SK-N-SH (cell line): ENCODE results near the gene PLA2G2C. TPM values are rescaled to one million over a fixed set of nuclear protein-coding genes. Genes with fewer than 3 reads are reported as not detected.

Experiments
- CTCF ChIA-PET: fragments of 300-600, 350-600 bp; formaldehyde crosslinking; extraction: SDS; loops from one replicate; lab custom pipeline; 2021; lab: Yijun Ruan, JAX
- POLR2A ChIA-PET: fragments of 350-600 bp; sonication (Branson Sonifier 250); formaldehyde crosslinking; extraction: SDS; loops from one replicate; lab custom pipeline; 2020; ENCODE audit warnings: antibody characterized with exemption, inconsistent platforms; lab: Yijun Ruan, JAX
- DNase-seq: peaks from one replicate; pipeline ENCODE4 v3.0.0; 2012
- H2AFZ ChIP-seq: fragments of 200-600 bp; sonication (generic); 2 replicates; pipeline ENCODE4 v1.8.1; 2016; ENCODE audit warnings: antibody characterized with exemption, mild to moderate bottlenecking, low read depth
- H3F3A ChIP-seq: fragments of 200-600 bp; sonication (generic); replicated peaks from 2 replicates; pipeline ENCODE3; 2016; ENCODE audit warnings: antibody characterized with exemption, mild to moderate bottlenecking; ENCODE audit not compliant: insufficient read depth
- H3K27ac ChIP-seq, 2 experiments: fragments of 200-500 bp in 1 of 2; fragments of 200-600 bp in 1 of 2; sonication (Bioruptor generic) in 1 of 2; sonication (generic), shearing (Covaris generic) in 1 of 2; 2 replicates each; pipeline versions ENCODE4 v1.5.1 to v1.6.1; 2014 to 2016; ENCODE audit warnings: low read depth in 2 of 2, inconsistent platforms in 1 of 2, low read length in 1 of 2, mild to moderate bottlenecking in 1 of 2, mixed read lengths in 1 of 2
- H3K27me3 ChIP-seq: fragments of 200-600 bp; sonication (generic), shearing (Covaris generic); 2 replicates; pipeline ENCODE4 v1.6.1; 2016; ENCODE audit warnings: mixed run types; ENCODE audit not compliant: insufficient read depth
- H3K36me3 ChIP-seq, 2 experiments: fragments of 200-500 bp in 1 of 2; fragments of 200-600 bp in 1 of 2; sonication (Bioruptor generic) in 1 of 2; sonication (generic) in 1 of 2; replicated peaks in 1 of 2; 2 replicates each; pipeline versions ENCODE3 to v1.5.1; 2014 to 2016; ENCODE audit warnings: low read length in 1 of 2, mild to moderate bottlenecking in 1 of 2; ENCODE audit not compliant: insufficient read depth in 2 of 2, control insufficient read depth in 1 of 2
- H3K4me1 ChIP-seq, 2 experiments: fragments of 200-500 bp in 1 of 2; fragments of 200-600 bp in 1 of 2; sonication (Bioruptor generic) in 1 of 2; sonication (generic), shearing (Covaris generic) in 1 of 2; 2 replicates each; pipeline versions ENCODE4 v1.5.1 to v1.6.1; 2014 to 2016; ENCODE audit warnings: low read depth in 1 of 2, low read length in 1 of 2, mixed run types in 1 of 2; ENCODE audit not compliant: insufficient read depth in 2 of 2, control insufficient read depth in 1 of 2
- H3K4me2 ChIP-seq: fragments of 200-600 bp; sonication (generic), shearing (Covaris generic); 2 replicates; pipeline ENCODE4 v1.6.1; 2017; ENCODE audit warnings: mixed run types
- H3K4me3 ChIP-seq, 2 experiments: fragments of 200-500 bp in 1 of 2; fragments of 200-600 bp in 1 of 2; sonication (Bioruptor generic) in 1 of 2; sonication (generic), shearing (Covaris generic) in 1 of 2; 2 replicates each; pipeline versions ENCODE4 v1.5.1 to v1.8.1; 2014 to 2016; ENCODE audit warnings: low read depth in 2 of 2, inconsistent platforms in 1 of 2, low read length in 1 of 2, mild to moderate bottlenecking in 1 of 2, mixed read lengths in 1 of 2, moderate library complexity in 1 of 2
- H3K79me2 ChIP-seq: fragments of 200-600 bp; sonication (generic); 2 replicates; pipeline ENCODE4 v1.8.1; 2017; ENCODE audit warnings: mild to moderate bottlenecking; ENCODE audit not compliant: insufficient read depth
- H3K9ac ChIP-seq: fragments of 200-600 bp; sonication (generic); 2 replicates; pipeline ENCODE4 v1.6.1; 2017; ENCODE audit warnings: mixed run types
- H3K9me2 ChIP-seq: fragments of 200-600 bp; sonication (generic); 2 replicates; pipeline ENCODE4 v1.6.1; 2017; ENCODE audit warnings: mixed run types
- H3K9me3 ChIP-seq: fragments of 200-600 bp; sonication (generic); 2 replicates; pipeline ENCODE4 v1.6.1; 2017; ENCODE audit warnings: mixed run types, mild to moderate bottlenecking, moderate library complexity
- H4K20me1 ChIP-seq: fragments of 200-600 bp; sonication (generic); 2 replicates; pipeline ENCODE4 v1.6.1; 2017; ENCODE audit warnings: mild to moderate bottlenecking, mixed run types; ENCODE audit not compliant: insufficient read depth
- EP300 ChIP-seq, 2 experiments: IDR thresholded peaks; 2 replicates each; pipeline versions ENCODE4 v1.4.0 to v1.6.1; 2012; ENCODE audit warnings: borderline replicate concordance in 1 of 2, low read depth in 1 of 2, low read length in 1 of 2
- EZH2phosphoT487 ChIP-seq: fragments of 200-600 bp; sonication (generic); IDR thresholded peaks from 2 replicates; pipeline ENCODE4 v1.6.1; 2017; ENCODE audit warnings: low read depth, mixed run types, mild to moderate bottlenecking, antibody characterized with exemption, moderate library complexity, borderline replicate concordance
- FOXJ3 ChIP-seq: sonication (generic); formaldehyde crosslinking; IDR thresholded peaks from 2 replicates; pipeline ENCODE4 v1.5.1; 2020; ENCODE audit warnings: mild to moderate bottlenecking, missing genetic modification reagents
- GATA2 ChIP-seq: sonication (generic); formaldehyde crosslinking; IDR thresholded peaks from 2 replicates; pipeline ENCODE4 v1.5.0; 2020; ENCODE audit warnings: mild to moderate bottlenecking, missing genetic modification reagents
- JUND ChIP-seq: IDR thresholded peaks from 2 replicates; pipeline ENCODE4 v1.4.0; 2012
- MXI1 ChIP-seq: IDR thresholded peaks from 2 replicates; pipeline ENCODE4 v1.6.1; 2012; ENCODE audit warnings: mild to moderate bottlenecking, low read depth, low read length, improper control_type of control experiment
- NFIC ChIP-seq: IDR thresholded peaks from 2 replicates; pipeline ENCODE4 v1.4.0; 2012; ENCODE audit warnings: borderline replicate concordance
- NRF1 ChIP-seq: IDR thresholded peaks from 2 replicates; pipeline ENCODE4 v1.6.1; 2012; ENCODE audit warnings: low read depth, mild to moderate bottlenecking, low read length
- RAD21 ChIP-seq: IDR thresholded peaks from 2 replicates; pipeline ENCODE4 v1.6.1; 2012; ENCODE audit warnings: mild to moderate bottlenecking, low read length
- RCOR1 ChIP-seq: fragments of 150-350 bp; IDR thresholded peaks from 2 replicates; pipeline ENCODE4 v1.6.1; 2017; ENCODE audit warnings: antibody characterized with exemption, low read length
- RFX5 ChIP-seq: IDR thresholded peaks from 2 replicates; pipeline ENCODE4 v1.6.1; 2012; ENCODE audit warnings: mild to moderate bottlenecking, improper control_type of control experiment, low read length
- RXRA ChIP-seq: IDR thresholded peaks from 2 replicates; pipeline ENCODE4 v1.4.0; 2012; ENCODE audit warnings: low read depth, mild to moderate bottlenecking, borderline replicate concordance
- SMC3 ChIP-seq: IDR thresholded peaks from 2 replicates; pipeline ENCODE4 v1.6.1; 2012; ENCODE audit warnings: low read depth, low read length, improper control_type of control experiment
- TAF1 ChIP-seq: IDR thresholded peaks from 2 replicates; pipeline ENCODE4 v1.6.1; 2012; ENCODE audit warnings: low read depth, mild to moderate bottlenecking, low read length, moderate library complexity, borderline replicate concordance
- YY1 ChIP-seq: IDR thresholded peaks from 2 replicates; pipeline ENCODE4 v1.4.0; 2012; ENCODE audit warnings: low read depth, mild to moderate bottlenecking
- WGBS: methylation state at CpG from one replicate; pipeline ENCODE4 v1.1.6; 2017; ENCODE audit warnings: low lambda C conversion rate; 5-methylcytosine and 5-hydroxymethylcytosine counted together
- polyA plus RNA-seq, 3 experiments: library from polyadenylated mRNA; depleted of rRNA; stranded (reverse); fragments of >200 nt; gene quantifications; 2 replicates each; pipeline ENCODE4 v1.2.3, GENCODE V29; 2012
- TF ChIP-seq, protein P1 (sequence below): IDR thresholded peaks from 2 replicates; pipeline ENCODE4 v1.6.1; 2012; ENCODE audit warnings: mild to moderate bottlenecking, low read depth, low read length, moderate library complexity
- TF ChIP-seq, protein P2 (sequence below): fragments of 150-350 bp; IDR thresholded peaks from 2 replicates; pipeline ENCODE4 v1.6.1; 2016; ENCODE audit warnings: mild to moderate bottlenecking, low read depth, low read length
- TF ChIP-seq, protein P3 (sequence below): IDR thresholded peaks from 2 replicates; pipeline ENCODE4 v1.4.0; 2012; ENCODE audit warnings: low read depth, borderline replicate concordance

The PLA2G2C gene
- polyA plus RNA-seq, 1 of the 3 experiments (the other 2 are of a cell fraction): not detected

DNA sequence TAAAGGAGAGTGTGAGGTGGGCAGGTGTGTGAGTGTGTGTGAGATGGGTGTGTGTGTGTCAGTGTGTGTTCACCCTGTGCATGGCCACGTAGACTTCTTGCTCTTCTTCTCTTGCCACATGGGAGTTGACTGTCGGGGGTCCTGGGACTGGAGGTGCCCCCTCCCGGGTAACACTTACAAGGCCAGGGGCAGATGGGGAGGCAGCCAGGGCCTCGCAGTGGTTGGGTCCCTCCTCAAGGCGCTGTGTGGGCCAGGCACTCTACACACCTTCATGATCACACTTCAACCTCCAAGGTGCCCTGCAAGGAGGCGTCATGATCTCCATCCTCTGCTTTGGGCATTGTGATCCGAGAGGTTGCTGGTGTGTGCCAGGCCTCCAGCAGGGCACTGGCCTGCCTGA is 44.9 kb downstream of the PLA2G2C start (continued):
- TF ChIP-seq TAF1 (no peak), RAD21 (no peak)

DNA sequence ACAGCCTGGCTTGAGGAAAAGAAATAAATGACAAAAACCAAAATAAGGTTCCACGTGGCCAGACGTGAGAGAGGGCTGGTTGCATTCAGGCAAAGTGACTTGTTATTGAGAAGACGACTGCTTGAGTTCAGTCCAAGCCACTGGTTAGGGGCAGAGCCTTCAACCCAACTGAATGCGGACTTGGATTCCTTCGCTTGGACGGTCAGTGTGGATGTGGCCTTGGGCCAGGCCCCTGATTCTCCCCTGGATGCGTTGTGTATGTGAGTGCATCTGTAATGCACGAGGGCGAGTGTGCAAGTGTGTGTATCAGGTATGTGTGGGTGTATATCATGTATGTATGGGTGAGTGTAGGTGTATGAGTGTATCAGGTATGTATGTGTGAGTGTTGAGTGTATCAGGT is 45.3 kb downstream of the PLA2G2C start:
- no peaks in the 10 kb centered on the region for H4K20me1 ChIP-seq
- TF ChIP-seq RXRA (no peak), YY1 (no peak), EZH2phosphoT487 (no peak), NRF1 (no peak), SMC3 (no peak), JUND (no peak), RFX5 (no peak), EP300 (IDR thresholded peaks at IDR 0.05; ENCODE audit: borderline replicate concordance in 1 of 2, low read depth in 1 of 2, low read length in 1 of 2) (no peak), RCOR1 (no peak), MXI1 (no peak), GATA2 (CRISPR knock-in tag) (no peak), NFIC (no peak), RAD21 (no peak), FOXJ3 (CRISPR knock-in tag) (no peak)
- TF ChIP-seq, protein P1, sequence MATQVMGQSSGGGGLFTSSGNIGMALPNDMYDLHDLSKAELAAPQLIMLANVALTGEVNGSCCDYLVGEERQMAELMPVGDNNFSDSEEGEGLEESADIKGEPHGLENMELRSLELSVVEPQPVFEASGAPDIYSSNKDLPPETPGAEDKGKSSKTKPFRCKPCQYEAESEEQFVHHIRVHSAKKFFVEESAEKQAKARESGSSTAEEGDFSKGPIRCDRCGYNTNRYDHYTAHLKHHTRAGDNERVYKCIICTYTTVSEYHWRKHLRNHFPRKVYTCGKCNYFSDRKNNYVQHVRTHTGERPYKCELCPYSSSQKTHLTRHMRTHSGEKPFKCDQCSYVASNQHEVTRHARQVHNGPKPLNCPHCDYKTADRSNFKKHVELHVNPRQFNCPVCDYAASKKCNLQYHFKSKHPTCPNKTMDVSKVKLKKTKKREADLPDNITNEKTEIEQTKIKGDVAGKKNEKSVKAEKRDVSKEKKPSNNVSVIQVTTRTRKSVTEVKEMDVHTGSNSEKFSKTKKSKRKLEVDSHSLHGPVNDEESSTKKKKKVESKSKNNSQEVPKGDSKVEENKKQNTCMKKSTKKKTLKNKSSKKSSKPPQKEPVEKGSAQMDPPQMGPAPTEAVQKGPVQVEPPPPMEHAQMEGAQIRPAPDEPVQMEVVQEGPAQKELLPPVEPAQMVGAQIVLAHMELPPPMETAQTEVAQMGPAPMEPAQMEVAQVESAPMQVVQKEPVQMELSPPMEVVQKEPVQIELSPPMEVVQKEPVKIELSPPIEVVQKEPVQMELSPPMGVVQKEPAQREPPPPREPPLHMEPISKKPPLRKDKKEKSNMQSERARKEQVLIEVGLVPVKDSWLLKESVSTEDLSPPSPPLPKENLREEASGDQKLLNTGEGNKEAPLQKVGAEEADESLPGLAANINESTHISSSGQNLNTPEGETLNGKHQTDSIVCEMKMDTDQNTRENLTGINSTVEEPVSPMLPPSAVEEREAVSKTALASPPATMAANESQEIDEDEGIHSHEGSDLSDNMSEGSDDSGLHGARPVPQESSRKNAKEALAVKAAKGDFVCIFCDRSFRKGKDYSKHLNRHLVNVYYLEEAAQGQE: no peak
- TF ChIP-seq, protein P2, sequence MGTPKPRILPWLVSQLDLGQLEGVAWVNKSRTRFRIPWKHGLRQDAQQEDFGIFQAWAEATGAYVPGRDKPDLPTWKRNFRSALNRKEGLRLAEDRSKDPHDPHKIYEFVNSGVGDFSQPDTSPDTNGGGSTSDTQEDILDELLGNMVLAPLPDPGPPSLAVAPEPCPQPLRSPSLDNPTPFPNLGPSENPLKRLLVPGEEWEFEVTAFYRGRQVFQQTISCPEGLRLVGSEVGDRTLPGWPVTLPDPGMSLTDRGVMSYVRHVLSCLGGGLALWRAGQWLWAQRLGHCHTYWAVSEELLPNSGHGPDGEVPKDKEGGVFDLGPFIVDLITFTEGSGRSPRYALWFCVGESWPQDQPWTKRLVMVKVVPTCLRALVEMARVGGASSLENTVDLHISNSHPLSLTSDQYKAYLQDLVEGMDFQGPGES: no peak
- TF ChIP-seq, protein P3, sequence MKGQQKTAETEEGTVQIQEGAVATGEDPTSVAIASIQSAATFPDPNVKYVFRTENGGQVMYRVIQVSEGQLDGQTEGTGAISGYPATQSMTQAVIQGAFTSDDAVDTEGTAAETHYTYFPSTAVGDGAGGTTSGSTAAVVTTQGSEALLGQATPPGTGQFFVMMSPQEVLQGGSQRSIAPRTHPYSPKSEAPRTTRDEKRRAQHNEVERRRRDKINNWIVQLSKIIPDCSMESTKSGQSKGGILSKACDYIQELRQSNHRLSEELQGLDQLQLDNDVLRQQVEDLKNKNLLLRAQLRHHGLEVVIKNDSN: no peak
- POLR2A ChIA-PET: no interaction called here
- H3K27me3 ChIP-seq: no peaks in the 10 kb centered on the region; the same call in 1 of the 2 replicates
- H3K9ac ChIP-seq: no peak overlapping the region
- no peak for DNase-seq
- no peaks in the 10 kb centered on the region for H3F3A ChIP-seq
- no peaks in the 10 kb centered on the region for H3K4me1 ChIP-seq
- H3K9me3 ChIP-seq: no peaks in the 10 kb centered on the region
- H3K79me2 ChIP-seq: no peaks in the 10 kb centered on the region
- no peaks in the 10 kb centered on the region for H3K36me3 ChIP-seq
- no peak overlapping the region for H2AFZ ChIP-seq
- no peak overlapping the region for H3K27ac ChIP-seq
- no peaks in the 10 kb centered on the region for H3K9me2 ChIP-seq
- H3K4me2 ChIP-seq: no peak overlapping the region
- CTCF ChIA-PET: interaction anchor here (2.1 kb wide), 1 partner anchor 11 kb away, joined by 9 read pairs; no protein-coding TSS in a partner anchor
- H3K4me3 ChIP-seq: no peak overlapping the region
- WGBS: 66% methylated on average over 9 of the region's 9 CpGs
